Measurements from ENCODE around the gene KLHDC8A. TPM values are rescaled to one million over a fixed set of nuclear protein-coding genes. Genes with fewer than 3 reads are reported as not detected.

KLHDC8A gene
- total RNA-seq, 1 donor: not detected

- H3K36me3 ChIP-seq (ENCODE audit: insufficient read depth, low read length): no peaks in the 10 kb centered on the region
- no peaks in the 10 kb centered on the region for H4K20me1 ChIP-seq (ENCODE audit: insufficient read depth, low read length)
- H3K4me2 ChIP-seq (ENCODE audit: insufficient read depth, low read length): no peak overlapping the region
- peaks cover 56% of the 10 kb centered on the region for H3K27me3 ChIP-seq (ENCODE audit: insufficient read depth, low read length)
- no peak for DNase-seq (ENCODE audit: insufficient read length, low spot score, missing footprints)
- no peak overlapping the region for H3K27ac ChIP-seq (ENCODE audit: low read depth, low read length)
- no peak overlapping the region for H2AFZ ChIP-seq (ENCODE audit: low read length)
- TF ChIP-seq, protein P1, sequence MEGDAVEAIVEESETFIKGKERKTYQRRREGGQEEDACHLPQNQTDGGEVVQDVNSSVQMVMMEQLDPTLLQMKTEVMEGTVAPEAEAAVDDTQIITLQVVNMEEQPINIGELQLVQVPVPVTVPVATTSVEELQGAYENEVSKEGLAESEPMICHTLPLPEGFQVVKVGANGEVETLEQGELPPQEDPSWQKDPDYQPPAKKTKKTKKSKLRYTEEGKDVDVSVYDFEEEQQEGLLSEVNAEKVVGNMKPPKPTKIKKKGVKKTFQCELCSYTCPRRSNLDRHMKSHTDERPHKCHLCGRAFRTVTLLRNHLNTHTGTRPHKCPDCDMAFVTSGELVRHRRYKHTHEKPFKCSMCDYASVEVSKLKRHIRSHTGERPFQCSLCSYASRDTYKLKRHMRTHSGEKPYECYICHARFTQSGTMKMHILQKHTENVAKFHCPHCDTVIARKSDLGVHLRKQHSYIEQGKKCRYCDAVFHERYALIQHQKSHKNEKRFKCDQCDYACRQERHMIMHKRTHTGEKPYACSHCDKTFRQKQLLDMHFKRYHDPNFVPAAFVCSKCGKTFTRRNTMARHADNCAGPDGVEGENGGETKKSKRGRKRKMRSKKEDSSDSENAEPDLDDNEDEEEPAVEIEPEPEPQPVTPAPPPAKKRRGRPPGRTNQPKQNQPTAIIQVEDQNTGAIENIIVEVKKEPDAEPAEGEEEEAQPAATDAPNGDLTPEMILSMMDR (IDR thresholded peaks at IDR 0.05; ENCODE audit: extremely low read depth, low read depth, low read length): no peak
- no peaks in the 10 kb centered on the region for H3K9me3 ChIP-seq (ENCODE audit: low read depth, low read length)
- H3K79me2 ChIP-seq (ENCODE audit: insufficient read depth, low read length): no peaks in the 10 kb centered on the region
- no peaks in the 10 kb centered on the region for H3K4me1 ChIP-seq (ENCODE audit: insufficient read depth, low read length)
- no peak overlapping the region for H3K4me3 ChIP-seq (ENCODE audit: insufficient read depth, low read length)
Measured at GRCh38 chr1:205339717-205340116, 17.0 kb downstream of the KLHDC8A start.

- H3K9me3 ChIP-seq (ENCODE audit: low read depth, low read length): no peaks in the 10 kb centered on the region
- peaks cover 56% of the 10 kb centered on the region for H3K27me3 ChIP-seq (ENCODE audit: insufficient read depth, low read length)
- no peaks in the 10 kb centered on the region for H3K79me2 ChIP-seq (ENCODE audit: insufficient read depth, low read length)
- H3K4me1 ChIP-seq (ENCODE audit: insufficient read depth, low read length): no peaks in the 10 kb centered on the region
- no peak overlapping the region for H3K4me3 ChIP-seq (ENCODE audit: insufficient read depth, low read length)
- DNase-seq (ENCODE audit: insufficient read length, low spot score, missing footprints): no peak
- no peak overlapping the region for H3K4me2 ChIP-seq (ENCODE audit: insufficient read depth, low read length)
- H3K36me3 ChIP-seq (ENCODE audit: insufficient read depth, low read length): no peaks in the 10 kb centered on the region
- no peaks in the 10 kb centered on the region for H4K20me1 ChIP-seq (ENCODE audit: insufficient read depth, low read length)
- H3K27ac ChIP-seq (ENCODE audit: low read depth, low read length): no peak overlapping the region
- TF ChIP-seq, protein P1 (IDR thresholded peaks at IDR 0.05; ENCODE audit: extremely low read depth, low read depth, low read length): no peak
- H2AFZ ChIP-seq (ENCODE audit: low read length): no peak overlapping the region
Measured at GRCh38 chr1:205339197-205339702, 17.5 kb downstream of the KLHDC8A start.

GRCh38 chr1:205338011-205338410 lies 18.7 kb downstream of the KLHDC8A start:
- H4K20me1 ChIP-seq (ENCODE audit: insufficient read depth, low read length): no peaks in the 10 kb centered on the region
- H3K9me3 ChIP-seq (ENCODE audit: low read depth, low read length): no peaks in the 10 kb centered on the region
- H3K4me1 ChIP-seq (ENCODE audit: insufficient read depth, low read length): no peaks in the 10 kb centered on the region
- TF ChIP-seq, protein P1 (IDR thresholded peaks at IDR 0.05; ENCODE audit: extremely low read depth, low read depth, low read length): no peak
- DNase-seq (ENCODE audit: insufficient read length, low spot score, missing footprints): no peak
- H3K79me2 ChIP-seq (ENCODE audit: insufficient read depth, low read length): no peaks in the 10 kb centered on the region
- H3K27me3 ChIP-seq (ENCODE audit: insufficient read depth, low read length): peaks cover 46% of the 10 kb centered on the region
- no peak overlapping the region for H2AFZ ChIP-seq (ENCODE audit: low read length)
- H3K4me2 ChIP-seq (ENCODE audit: insufficient read depth, low read length): no peak overlapping the region
- no peak overlapping the region for H3K27ac ChIP-seq (ENCODE audit: low read depth, low read length)
- H3K4me3 ChIP-seq (ENCODE audit: insufficient read depth, low read length): no peak overlapping the region
- no peaks in the 10 kb centered on the region for H3K36me3 ChIP-seq (ENCODE audit: insufficient read depth, low read length)

DNA sequence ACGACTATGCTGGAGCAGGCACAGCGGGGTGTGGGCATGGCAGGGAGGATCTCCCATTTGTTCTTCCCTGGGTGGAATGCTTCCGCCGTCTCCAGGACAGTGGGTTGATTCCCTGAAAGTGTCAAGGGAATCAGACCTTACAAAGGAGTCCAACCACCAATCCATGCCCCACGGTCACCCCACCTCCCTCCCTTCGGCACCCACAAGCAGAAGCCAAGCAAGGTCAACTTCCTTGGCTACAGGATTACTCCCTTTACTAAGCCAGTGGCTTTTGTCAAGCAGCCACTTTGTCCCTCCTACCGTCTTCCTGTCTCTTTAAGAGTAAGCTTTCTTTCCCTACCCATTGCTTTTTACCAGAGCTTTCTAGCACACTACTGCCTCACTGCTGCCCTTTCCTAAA lies 19.2 kb downstream of the KLHDC8A start:
- no peaks in the 10 kb centered on the region for H4K20me1 ChIP-seq (ENCODE audit: insufficient read depth, low read length)
- TF ChIP-seq, protein P1 (IDR thresholded peaks at IDR 0.05; ENCODE audit: extremely low read depth, low read depth, low read length): no peak
- peaks cover 41% of the 10 kb centered on the region for H3K27me3 ChIP-seq (ENCODE audit: insufficient read depth, low read length)
- H3K4me2 ChIP-seq (ENCODE audit: insufficient read depth, low read length): no peak overlapping the region
- no peak overlapping the region for H2AFZ ChIP-seq (ENCODE audit: low read length)
- no peak overlapping the region for H3K27ac ChIP-seq (ENCODE audit: low read depth, low read length)
- DNase-seq (ENCODE audit: insufficient read length, low spot score, missing footprints): no peak
- H3K4me1 ChIP-seq (ENCODE audit: insufficient read depth, low read length): no peaks in the 10 kb centered on the region
- no peak overlapping the region for H3K4me3 ChIP-seq (ENCODE audit: insufficient read depth, low read length)
- no peaks in the 10 kb centered on the region for H3K36me3 ChIP-seq (ENCODE audit: insufficient read depth, low read length)
- no peaks in the 10 kb centered on the region for H3K9me3 ChIP-seq (ENCODE audit: low read depth, low read length)
- no peaks in the 10 kb centered on the region for H3K79me2 ChIP-seq (ENCODE audit: insufficient read depth, low read length)
